ENCODE measurements around the gene TEF. TPM values are rescaled to one million over a fixed set of nuclear protein-coding genes. Genes with fewer than 3 reads are reported as not detected.

TEF gene
- total RNA-seq, 1 donor from 2014 or later, result 6.6 TPM

DNA sequence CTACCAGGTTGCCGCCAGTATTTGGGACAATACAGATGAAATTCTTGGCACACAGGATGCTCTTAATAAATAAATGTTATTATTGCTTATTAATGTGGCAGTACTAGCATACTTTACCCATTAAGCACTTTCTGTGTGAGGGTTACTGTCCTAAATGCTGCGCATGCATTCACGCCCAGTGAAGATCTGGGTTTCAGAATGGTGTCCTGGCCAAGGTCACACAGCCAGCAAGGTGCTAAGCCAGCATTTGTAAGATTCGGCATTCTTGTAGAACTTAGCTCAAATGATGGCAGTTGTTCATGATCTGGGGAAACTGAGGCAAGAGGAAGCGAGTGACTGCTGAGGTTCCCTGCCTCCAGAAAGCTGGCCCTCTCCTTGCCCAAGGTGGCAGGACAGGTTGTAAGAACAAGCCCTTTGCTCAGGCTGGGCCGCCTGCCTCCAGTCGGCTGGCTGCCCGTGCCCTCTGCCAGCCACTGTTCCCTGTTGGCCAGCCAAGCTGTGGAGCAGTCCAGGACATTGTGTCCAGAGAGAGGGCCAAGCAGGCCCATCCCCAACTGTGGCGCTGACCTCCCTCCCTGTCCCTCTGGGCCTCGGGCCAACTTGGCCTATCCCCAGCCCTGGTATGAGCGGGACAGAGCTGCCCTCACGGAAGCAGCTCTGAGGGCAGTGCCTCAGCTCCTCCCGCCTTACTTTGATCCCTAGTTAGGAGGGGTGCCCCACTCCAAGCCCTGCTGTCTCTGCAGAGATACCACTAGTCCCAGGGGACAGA, 36.1 kb downstream of the TEF start:
- no peak for DNase-seq (ENCODE audit: low spot score)
- Mint-ChIP-seq H3K4me1 (ENCODE audit: unreplicated experiment) (peaks cover 10% of the 10 kb centered on the region), H3K9me3 (ENCODE audit: unreplicated experiment) (no peaks in the 10 kb centered on the region), H3K27ac (ENCODE audit: unreplicated experiment) (no peak overlapping the region), H3K36me3 (ENCODE audit: low read depth, unreplicated experiment) (no peaks in the 10 kb centered on the region), H3K27me3 (ENCODE audit: unreplicated experiment) (peaks cover 7% of the 10 kb centered on the region), H3K4me3 (ENCODE audit: unreplicated experiment) (no peak overlapping the region)
- TF ChIP-seq, protein P1, sequence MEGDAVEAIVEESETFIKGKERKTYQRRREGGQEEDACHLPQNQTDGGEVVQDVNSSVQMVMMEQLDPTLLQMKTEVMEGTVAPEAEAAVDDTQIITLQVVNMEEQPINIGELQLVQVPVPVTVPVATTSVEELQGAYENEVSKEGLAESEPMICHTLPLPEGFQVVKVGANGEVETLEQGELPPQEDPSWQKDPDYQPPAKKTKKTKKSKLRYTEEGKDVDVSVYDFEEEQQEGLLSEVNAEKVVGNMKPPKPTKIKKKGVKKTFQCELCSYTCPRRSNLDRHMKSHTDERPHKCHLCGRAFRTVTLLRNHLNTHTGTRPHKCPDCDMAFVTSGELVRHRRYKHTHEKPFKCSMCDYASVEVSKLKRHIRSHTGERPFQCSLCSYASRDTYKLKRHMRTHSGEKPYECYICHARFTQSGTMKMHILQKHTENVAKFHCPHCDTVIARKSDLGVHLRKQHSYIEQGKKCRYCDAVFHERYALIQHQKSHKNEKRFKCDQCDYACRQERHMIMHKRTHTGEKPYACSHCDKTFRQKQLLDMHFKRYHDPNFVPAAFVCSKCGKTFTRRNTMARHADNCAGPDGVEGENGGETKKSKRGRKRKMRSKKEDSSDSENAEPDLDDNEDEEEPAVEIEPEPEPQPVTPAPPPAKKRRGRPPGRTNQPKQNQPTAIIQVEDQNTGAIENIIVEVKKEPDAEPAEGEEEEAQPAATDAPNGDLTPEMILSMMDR (IDR thresholded peaks at IDR 0.05; ENCODE audit: unreplicated experiment), result no peak

DNA sequence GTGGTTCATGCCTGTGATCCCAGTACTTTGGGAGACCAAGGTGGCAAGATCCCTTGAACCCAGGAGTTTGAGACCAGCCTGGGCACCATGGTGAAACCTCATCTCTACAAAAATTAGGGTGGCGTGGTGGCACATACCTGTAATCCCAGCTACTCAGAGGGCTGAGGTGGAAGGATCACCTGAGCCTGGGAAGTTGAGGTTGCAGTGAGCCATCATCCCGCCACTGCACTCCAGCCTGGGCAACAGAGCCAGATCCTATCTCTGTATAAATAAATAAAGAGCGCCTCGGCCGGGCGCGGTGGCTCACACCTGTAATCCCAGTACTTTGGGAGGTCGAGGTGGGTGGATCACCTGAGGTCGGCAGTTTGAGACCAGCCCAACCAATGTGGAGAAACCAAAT, 37.0 kb downstream of the TEF start:
- Mint-ChIP-seq H3K4me1 (ENCODE audit: unreplicated experiment) (peaks cover 10% of the 10 kb centered on the region), H3K9me3 (ENCODE audit: unreplicated experiment) (no peaks in the 10 kb centered on the region), H3K27ac (ENCODE audit: unreplicated experiment) (no peak overlapping the region), H3K27me3 (ENCODE audit: unreplicated experiment) (peaks cover 4% of the 10 kb centered on the region), H3K36me3 (ENCODE audit: low read depth, unreplicated experiment) (no peaks in the 10 kb centered on the region), H3K4me3 (ENCODE audit: unreplicated experiment) (no peak overlapping the region)
- TF ChIP-seq, protein P1 (IDR thresholded peaks at IDR 0.05; ENCODE audit: unreplicated experiment), result no peak
- DNase-seq (ENCODE audit: low spot score), result no peak

DNA sequence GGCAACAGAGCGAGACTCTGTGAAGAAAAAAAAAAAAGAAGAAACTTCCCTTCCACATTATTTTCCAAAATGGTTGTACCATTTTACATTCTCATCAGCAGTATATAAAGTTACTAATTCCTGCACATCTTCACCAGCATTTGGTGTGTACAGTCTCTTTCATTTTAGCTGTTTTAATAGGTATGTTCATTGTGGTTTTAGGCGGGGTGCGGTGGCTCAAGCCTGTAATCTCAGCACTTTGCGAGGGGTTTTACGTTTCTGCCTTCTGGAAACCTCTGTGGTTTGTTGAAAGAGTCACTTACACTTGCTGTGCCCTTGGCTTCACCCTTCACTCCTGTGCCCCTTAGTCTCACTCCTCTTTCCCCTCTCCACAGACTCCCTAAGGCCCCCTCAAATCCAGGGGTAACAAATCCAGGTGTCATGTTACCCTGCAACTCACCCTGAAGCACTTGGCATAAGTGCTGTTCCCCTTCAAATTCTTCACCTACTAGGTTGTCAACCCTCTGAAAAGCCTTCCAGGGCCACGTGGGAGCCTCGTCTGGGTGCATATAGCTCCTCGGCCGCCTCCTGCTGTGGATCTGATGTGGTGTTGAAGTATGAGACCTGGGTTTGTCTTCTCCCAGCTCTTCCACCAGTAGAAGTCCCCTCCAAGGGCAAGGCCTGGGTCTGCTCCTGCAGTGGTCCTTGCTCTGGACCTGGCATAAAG, 44.1 kb downstream of the TEF start:
- TF ChIP-seq, protein P1 (IDR thresholded peaks at IDR 0.05; ENCODE audit: unreplicated experiment), result no peak
- Mint-ChIP-seq H3K27me3 (ENCODE audit: unreplicated experiment) (peaks cover 2% of the 10 kb centered on the region), H3K4me1 (ENCODE audit: unreplicated experiment) (no peaks in the 10 kb centered on the region), H3K27ac (ENCODE audit: unreplicated experiment) (no peak overlapping the region), H3K4me3 (ENCODE audit: unreplicated experiment) (no peak overlapping the region), H3K36me3 (ENCODE audit: low read depth, unreplicated experiment) (peaks cover 5% of the 10 kb centered on the region), H3K9me3 (ENCODE audit: unreplicated experiment) (no peaks in the 10 kb centered on the region)
- no peak for DNase-seq (ENCODE audit: low spot score)

DNA sequence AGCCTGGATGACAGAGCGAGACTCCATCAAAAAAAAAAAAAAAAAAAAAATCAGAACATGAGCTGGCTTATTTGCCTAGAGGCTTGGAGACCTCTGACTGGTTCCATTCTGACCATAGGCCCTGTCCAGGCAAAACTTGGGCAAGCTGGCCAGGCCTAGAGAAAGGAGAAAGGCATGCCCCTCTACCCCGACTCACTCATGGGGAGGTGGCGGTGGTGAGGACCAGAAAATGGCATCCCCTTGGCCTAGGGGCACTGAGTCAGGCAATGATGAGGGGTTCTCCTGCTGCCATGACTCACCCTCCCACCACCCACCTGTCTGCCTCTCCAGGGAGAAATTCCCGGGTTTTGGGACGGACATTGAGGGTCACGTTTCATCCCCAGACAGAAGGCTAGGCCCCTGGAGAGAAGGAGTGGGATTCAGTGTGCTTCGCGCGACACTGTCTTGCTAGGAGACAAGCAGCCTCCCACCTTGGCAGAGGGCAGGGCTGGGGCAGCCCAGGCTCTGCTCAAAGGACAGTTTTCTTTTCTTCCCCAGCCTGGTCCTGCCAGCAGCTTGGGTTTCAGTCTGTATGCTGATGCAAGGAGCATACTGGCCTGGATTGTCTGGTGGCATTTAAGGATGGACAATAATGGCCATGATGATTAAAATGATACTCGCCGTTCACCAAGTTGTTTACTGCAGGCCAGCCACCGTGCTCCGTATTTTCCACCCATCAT, 47.6 kb downstream of the TEF start:
- H3K4me3 Mint-ChIP-seq (ENCODE audit: unreplicated experiment), result no peak overlapping the region
- DNase-seq (ENCODE audit: low spot score), result no peak
- no peaks in the 10 kb centered on the region for H3K4me1 Mint-ChIP-seq (ENCODE audit: unreplicated experiment)
- H3K27ac Mint-ChIP-seq (ENCODE audit: unreplicated experiment), result no peak overlapping the region
- TF ChIP-seq, protein P1 (IDR thresholded peaks at IDR 0.05; ENCODE audit: unreplicated experiment), result no peak
- no peaks in the 10 kb centered on the region for H3K9me3 Mint-ChIP-seq (ENCODE audit: unreplicated experiment)
- H3K36me3 Mint-ChIP-seq (ENCODE audit: low read depth, unreplicated experiment), result peaks cover 5% of the 10 kb centered on the region
- H3K27me3 Mint-ChIP-seq (ENCODE audit: unreplicated experiment), result peaks cover 6% of the 10 kb centered on the region

Measured in endothelial cell (in vitro differentiated cells).